Ascending aorta (tissue), 2 donors: ENCODE measurements around the gene XYLT1. TPM values are rescaled to one million over a fixed set of nuclear protein-coding genes. Genes with fewer than 3 reads are reported as not detected.

Source experiments
- DNase-seq, 2 donors: peaks; one replicate each; pipeline ENCODE4 v3.0.0-alpha.2; 2019; ENCODE audit warnings: low spot score in 2 of 2
- H3K27ac ChIP-seq, 2 donors: fragments of 200-600 bp; sonication (generic); one replicate each; pipeline ENCODE4 v1.5.1; 2016 to 2017; ENCODE audit warnings: mild to moderate bottlenecking in 1 of 2
- H3K27me3 ChIP-seq: fragments of 200-600 bp; sonication (generic); one replicate; pipeline ENCODE4 v1.5.1; 2017
- H3K36me3 ChIP-seq, 2 donors: fragments of 200-600 bp; sonication (generic); one replicate each; pipeline ENCODE4 v1.5.1; 2016
- H3K4me1 ChIP-seq, 2 donors: fragments of 200-600 bp; sonication (generic); one replicate each; pipeline ENCODE4 v1.5.1; 2016 to 2017; ENCODE audit warnings: mild to moderate bottlenecking in 1 of 2
- H3K4me3 ChIP-seq, 2 donors: fragments of 200-600 bp; sonication (generic); one replicate each; pipeline ENCODE4 v1.5.1; 2016 to 2017; ENCODE audit warnings: mild to moderate bottlenecking in 1 of 2
- H3K9me3 ChIP-seq, 2 donors: fragments of 200-600 bp; sonication (generic); one replicate each; pipeline ENCODE4 v1.5.1; 2016
- intact Hi-C: fragments of 100-400 bp; cut with DNase I; formaldehyde crosslinking; loops from one replicate; pipeline ENCODE4 v1.15.1; 2023
- total RNA-seq: library from RNA; depleted of rRNA; stranded (reverse); fragments of >200 nt; gene quantifications from one replicate; pipeline ENCODE4 v1.1.0, GENCODE V29; 2016
- TF ChIP-seq, protein P1 (sequence below), 3 experiments: fragments of 200-600 bp in 2 of 3; fragments of 450-650 bp in 1 of 3; sonication (generic) in 2 of 3; IDR thresholded peaks; one replicate each; pipeline ENCODE4 v1.5.1; 2016 to 2019; ENCODE audit warnings: antibody characterized with exemption in 3 of 3, mild to moderate bottlenecking in 1 of 3, moderate library complexity in 1 of 3

XYLT1 gene
- total RNA-seq, 1 donor from 2014 or later, result 6.7 TPM

DNA sequence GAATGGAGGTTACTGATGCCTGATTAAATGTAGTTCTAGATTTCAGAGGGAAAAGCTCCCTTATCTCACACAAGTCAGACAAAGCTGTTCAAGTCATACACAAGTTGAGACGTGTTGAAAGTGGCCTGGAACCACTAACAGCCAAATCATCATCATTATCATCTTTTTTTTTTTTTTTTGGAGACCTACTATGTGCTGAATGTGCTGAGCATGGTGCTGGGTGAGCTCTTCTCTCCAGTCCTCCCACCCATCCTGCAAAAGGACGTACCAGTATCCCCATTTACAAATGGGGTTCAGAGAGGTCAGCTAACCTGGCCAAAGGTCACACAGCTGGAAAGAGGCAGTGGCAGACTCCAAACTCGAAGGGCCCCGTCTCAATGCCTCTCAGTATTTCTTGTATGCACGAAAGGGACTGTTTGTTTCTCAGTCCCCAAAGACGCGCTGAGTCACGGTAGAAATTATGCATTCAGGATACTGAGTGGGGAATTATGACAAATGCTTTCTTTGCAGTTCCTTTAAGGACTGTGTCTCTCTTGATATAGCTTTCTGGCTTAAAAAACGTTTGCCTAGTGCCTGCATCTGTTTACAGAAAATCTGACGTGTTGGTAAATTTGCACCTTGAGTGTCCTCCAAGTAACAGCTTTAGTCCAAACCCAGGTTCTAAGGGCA lies 235.5 kb downstream of the XYLT1 start:
- Histone ChIP-seq H3K9me3 (no peaks in the 10 kb centered on the region), H3K4me3 (no peak overlapping the region), H3K36me3 (no peaks in the 10 kb centered on the region), H3K4me1 (peaks cover 0 to 6% of the 10 kb centered on the region in 2 donors), H3K27me3 (no peaks in the 10 kb centered on the region), H3K27ac (no peak overlapping the region)
- intact Hi-C loops, result no loop called here
- TF ChIP-seq, protein P1, sequence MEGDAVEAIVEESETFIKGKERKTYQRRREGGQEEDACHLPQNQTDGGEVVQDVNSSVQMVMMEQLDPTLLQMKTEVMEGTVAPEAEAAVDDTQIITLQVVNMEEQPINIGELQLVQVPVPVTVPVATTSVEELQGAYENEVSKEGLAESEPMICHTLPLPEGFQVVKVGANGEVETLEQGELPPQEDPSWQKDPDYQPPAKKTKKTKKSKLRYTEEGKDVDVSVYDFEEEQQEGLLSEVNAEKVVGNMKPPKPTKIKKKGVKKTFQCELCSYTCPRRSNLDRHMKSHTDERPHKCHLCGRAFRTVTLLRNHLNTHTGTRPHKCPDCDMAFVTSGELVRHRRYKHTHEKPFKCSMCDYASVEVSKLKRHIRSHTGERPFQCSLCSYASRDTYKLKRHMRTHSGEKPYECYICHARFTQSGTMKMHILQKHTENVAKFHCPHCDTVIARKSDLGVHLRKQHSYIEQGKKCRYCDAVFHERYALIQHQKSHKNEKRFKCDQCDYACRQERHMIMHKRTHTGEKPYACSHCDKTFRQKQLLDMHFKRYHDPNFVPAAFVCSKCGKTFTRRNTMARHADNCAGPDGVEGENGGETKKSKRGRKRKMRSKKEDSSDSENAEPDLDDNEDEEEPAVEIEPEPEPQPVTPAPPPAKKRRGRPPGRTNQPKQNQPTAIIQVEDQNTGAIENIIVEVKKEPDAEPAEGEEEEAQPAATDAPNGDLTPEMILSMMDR (IDR thresholded peaks at IDR 0.05), result no peak
- no peak for DNase-seq

DNA sequence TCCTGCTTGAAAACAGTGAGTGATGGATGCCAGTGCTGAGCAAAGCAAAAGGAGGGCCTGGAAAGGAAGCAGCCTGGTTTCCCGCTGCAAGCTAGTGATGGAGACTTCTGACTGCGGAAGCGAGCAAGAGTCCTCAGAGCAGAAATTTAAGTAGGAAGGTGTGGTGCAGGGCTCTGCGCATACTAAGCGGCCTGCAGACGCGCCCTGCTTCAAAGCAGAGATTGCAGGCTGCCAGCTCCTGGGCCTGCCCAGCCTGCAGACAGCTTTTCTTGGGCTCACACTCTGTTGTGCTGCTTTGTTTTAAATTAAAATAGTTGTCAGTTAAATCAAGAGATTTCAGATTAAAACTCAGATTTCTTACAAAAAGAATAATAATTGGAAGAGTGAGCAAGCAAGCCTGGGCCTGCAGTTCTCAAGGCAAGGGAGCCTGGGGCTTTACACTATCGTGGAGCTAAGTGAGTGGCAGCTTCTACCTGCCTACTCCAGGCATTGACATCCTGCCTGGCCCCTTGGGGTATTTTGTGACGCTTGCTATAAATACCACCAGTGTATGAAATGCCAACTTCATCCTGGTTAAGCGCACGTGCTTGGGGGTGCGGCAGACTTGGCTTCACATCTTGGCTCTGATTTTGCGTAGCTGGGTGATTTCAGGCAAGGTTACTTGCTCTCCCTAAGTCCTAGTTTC lies 237.3 kb downstream of the XYLT1 start:
- DNase-seq, result no peak
- Histone ChIP-seq H3K36me3 (no peaks in the 10 kb centered on the region), H3K4me3 (no peak overlapping the region), H3K4me1 (peaks cover 0 to 6% of the 10 kb centered on the region in 2 donors), H3K27me3 (no peaks in the 10 kb centered on the region), H3K27ac (no peak overlapping the region), H3K9me3 (no peaks in the 10 kb centered on the region)
- intact Hi-C loops, result no loop called here
- TF ChIP-seq, protein P1 (IDR thresholded peaks at IDR 0.05), result no peak

DNA sequence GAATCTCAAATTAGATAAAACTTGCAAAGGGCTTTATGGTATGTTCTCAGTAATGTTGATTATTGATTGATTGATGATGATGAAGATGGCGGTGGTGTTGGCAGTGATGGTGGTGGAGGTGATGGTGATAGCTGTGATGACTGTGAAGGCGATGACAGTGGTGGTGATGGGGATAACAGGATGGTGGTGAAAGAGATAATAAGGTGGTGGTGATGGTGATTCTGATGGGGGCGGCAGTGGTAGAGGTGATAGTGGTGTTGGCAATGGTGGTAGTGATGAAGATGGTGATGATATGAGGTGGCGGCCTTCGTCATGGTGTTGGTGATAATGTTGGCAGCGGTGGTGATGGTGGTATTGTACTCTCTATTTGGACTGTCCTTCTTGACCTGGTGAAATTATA lies 238.3 kb downstream of the XYLT1 start:
- intact Hi-C loops, result no loop called here
- no peaks in the 10 kb centered on the region for H3K36me3 ChIP-seq
- H3K27ac ChIP-seq, result no peak overlapping the region
- H3K27me3 ChIP-seq, result no peaks in the 10 kb centered on the region
- no peak for DNase-seq
- no peak overlapping the region for H3K4me3 ChIP-seq
- TF ChIP-seq, protein P1 (IDR thresholded peaks at IDR 0.05), result no peak
- H3K9me3 ChIP-seq, result no peaks in the 10 kb centered on the region
- H3K4me1 ChIP-seq, result peaks cover 0 to 6% of the 10 kb centered on the region in 2 donors

DNA sequence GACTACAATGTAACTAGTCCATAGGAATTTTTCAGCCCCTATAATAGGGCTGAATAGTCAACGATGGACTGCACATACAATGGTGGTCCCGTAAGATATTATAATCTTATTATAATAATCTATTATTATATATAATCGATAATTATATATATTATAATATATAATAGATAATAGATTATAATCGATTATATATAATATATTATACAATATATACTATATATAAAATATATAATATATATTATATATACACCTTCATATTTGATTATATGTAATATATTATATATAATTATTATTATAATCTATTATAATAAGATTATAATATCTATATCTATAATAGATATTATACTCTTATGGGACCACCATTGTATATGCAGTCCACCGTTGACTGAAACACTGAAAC lies 238.8 kb downstream of the XYLT1 start:
- intact Hi-C loops, result no loop called here
- H3K27me3 ChIP-seq, result no peaks in the 10 kb centered on the region
- H3K4me3 ChIP-seq, result no peak overlapping the region
- no peaks in the 10 kb centered on the region for H3K36me3 ChIP-seq
- no peak for DNase-seq
- no peak overlapping the region for H3K27ac ChIP-seq
- TF ChIP-seq, protein P1 (IDR thresholded peaks at IDR 0.05), result no peak
- H3K4me1 ChIP-seq, result peaks cover 0 to 6% of the 10 kb centered on the region in 2 donors
- no peaks in the 10 kb centered on the region for H3K9me3 ChIP-seq

DNA sequence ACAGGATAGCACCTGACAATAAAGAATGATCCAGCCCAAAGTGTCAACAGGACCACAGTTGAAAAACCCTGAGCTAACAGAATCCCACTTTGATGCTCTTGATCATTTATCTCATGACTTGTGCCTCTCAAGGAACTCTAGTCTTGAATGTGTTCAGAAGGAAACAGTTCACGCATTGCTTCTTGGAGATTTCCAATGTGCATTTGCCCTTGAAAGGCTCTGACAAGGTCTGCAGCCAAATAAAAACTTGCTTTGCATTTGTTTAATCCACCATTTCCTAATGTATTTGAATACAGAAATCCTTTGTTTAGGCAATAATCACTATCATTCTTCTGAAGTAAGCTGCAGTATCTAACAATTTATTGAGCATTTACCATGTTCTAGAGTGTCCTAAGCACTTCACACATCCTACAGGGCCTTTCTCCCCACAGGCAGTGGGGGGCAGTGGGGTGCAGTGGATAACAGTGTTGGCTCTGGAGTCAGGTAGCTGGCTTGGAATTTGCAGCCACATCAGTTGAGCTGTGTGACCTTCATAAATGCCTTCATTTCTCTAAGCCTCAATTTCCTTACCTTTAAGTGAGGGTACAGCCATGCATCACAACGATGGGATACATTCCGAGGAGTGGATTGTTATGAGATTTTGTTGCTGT lies 239.7 kb downstream of the XYLT1 start:
- intact Hi-C loops, result no loop called here

More for the DNA sequence above, 239.7 kb downstream of the XYLT1 start:
- no peaks in the 10 kb centered on the region for H3K9me3 ChIP-seq
- no peaks in the 10 kb centered on the region for H3K36me3 ChIP-seq
- H3K4me1 ChIP-seq, result peaks cover 0 to 6% of the 10 kb centered on the region in 2 donors
- H3K4me3 ChIP-seq, result no peak overlapping the region
- TF ChIP-seq, protein P1 (IDR thresholded peaks at IDR 0.05), result no peak
- H3K27ac ChIP-seq, result no peak overlapping the region
- no peaks in the 10 kb centered on the region for H3K27me3 ChIP-seq
- DNase-seq, result no peak
